T-cell (primary cell): ENCODE results near the gene MYO16. TPM values are rescaled to one million over a fixed set of nuclear protein-coding genes. Genes with fewer than 3 reads are reported as not detected.

Experiments used
- ATAC-seq, 4 experiments: fragments of 200-7000 bp in 3 of 4; fragments of 150-1000 bp in 1 of 4; cut with Tn5 transposase; replicated peaks in 1 of 4; 1 replicate in 3 of 4; 2 replicates in 1 of 4; pipeline ENCODE4 v1.10.0; 2021; ENCODE audit warnings: moderate library complexity in 3 of 4, mild to moderate bottlenecking in 2 of 4, moderate number of reproducible peaks in 1 of 4
- CTCF ChIA-PET, 2 donors: fragments of 300-600 bp; sonication (Branson Sonifier 250); formaldehyde crosslinking; loops; one replicate each; lab custom pipeline; 2022; ENCODE audit warnings: antibody characterized with exemption in 2 of 2; lab: Charles Lee
- POLR2A ChIA-PET, 2 donors: fragments of 300-600 bp; sonication (Branson Sonifier 250); formaldehyde crosslinking; loops; one replicate each; lab custom pipeline; 2022; ENCODE audit warnings: antibody characterized with exemption in 2 of 2; lab: Charles Lee
- DNase-seq, 35 experiments: peaks; one replicate each; pipeline versions ENCODE4 v3.0.0 to v3.0.0-alpha.2; 2013 to 2023
- H3K27ac ChIP-seq: one replicate; pipeline ENCODE4 v1.5.1; 2013; ENCODE audit warnings: low read length
- H3K27me3 ChIP-seq, 2 experiments: replicated peaks in 1 of 2; 1 replicate in 1 of 2; 2 replicates in 1 of 2; pipeline versions ENCODE4 v1.6.1 to v1.7.0; 2013; ENCODE audit warnings: low read length in 1 of 2, mixed read lengths in 1 of 2; ENCODE audit not compliant: control insufficient read depth in 2 of 2, insufficient read depth in 2 of 2; ENCODE audit errors: extremely low read depth in 1 of 2
- H3K36me3 ChIP-seq, 2 donors: 1 replicate in 1 of 2; 2 replicates in 1 of 2; pipeline versions ENCODE4 v1.6.1 to v1.7.0; 2013; ENCODE audit warnings: low read length in 1 of 2; ENCODE audit not compliant: control insufficient read depth in 2 of 2, insufficient read depth in 1 of 2; ENCODE audit errors: extremely low read depth in 1 of 2
- H3K4me1 ChIP-seq, 2 experiments: 1 replicate in 1 of 2; 2 replicates in 1 of 2; pipeline versions ENCODE4 v1.6.1 to v1.7.0; 2013; ENCODE audit warnings: low read length in 2 of 2, mixed read lengths in 1 of 2; ENCODE audit not compliant: insufficient read depth in 2 of 2, control insufficient read depth in 1 of 2; ENCODE audit errors: extremely low read depth in 1 of 2
- H3K4me3 ChIP-seq, 2 donors: 1 replicate in 1 of 2; 2 replicates in 1 of 2; pipeline versions ENCODE4 v1.5.1 to v1.7.0; 2013; ENCODE audit warnings: mild to moderate bottlenecking in 2 of 2, low read length in 1 of 2, moderate library complexity in 1 of 2; ENCODE audit not compliant: control insufficient read depth in 1 of 2; ENCODE audit errors: extremely low read depth in 1 of 2
- H3K9me3 ChIP-seq: 2 replicates; pipeline ENCODE4 v1.7.0; 2013
- H3K27ac Mint-ChIP-seq, 2 donors: one replicate each; pipeline ENCODE4 v1.8.0; 2020 to 2021; ENCODE audit warnings: mild to moderate bottlenecking in 2 of 2, mixed read lengths in 2 of 2
- H3K27me3 Mint-ChIP-seq, 2 donors: one replicate each; pipeline ENCODE4 v1.8.0; 2021 to 2022; ENCODE audit warnings: mixed read lengths in 2 of 2
- H3K36me3 Mint-ChIP-seq: one replicate; pipeline ENCODE4 v1.8.0; 2021; ENCODE audit warnings: mixed read lengths
- H3K4me1 Mint-ChIP-seq, 3 donors: one replicate each; pipeline ENCODE4 v1.8.0; 2020 to 2022; ENCODE audit warnings: mixed read lengths in 3 of 3, mild to moderate bottlenecking in 1 of 3
- H3K4me3 Mint-ChIP-seq, 3 donors: one replicate each; pipeline ENCODE4 v1.8.0; 2020 to 2022; ENCODE audit warnings: mild to moderate bottlenecking in 3 of 3, mixed read lengths in 3 of 3, moderate library complexity in 3 of 3
- H3K9me3 Mint-ChIP-seq, 3 donors: one replicate each; pipeline ENCODE4 v1.8.0; 2020 to 2022; ENCODE audit warnings: mixed read lengths in 3 of 3
- WGBS: methylation state at CpG from one replicate; pipeline ENCODE4 v1.1.5; 2013; ENCODE audit warnings: missing lambda C conversion rate; ENCODE audit not compliant: insufficient coverage; 5-methylcytosine and 5-hydroxymethylcytosine counted together
- total RNA-seq, 35 experiments: library from RNA in 6 of 35; stranded (reverse) in 6 of 35; fragments of 120-200 nt in 1 of 35; gene quantifications; one replicate each; pipeline versions ENCODE4 v1.2.1 to v1.2.4 and lab custom pipeline; 2013 to 2026

The MYO16 gene
- total RNA-seq, 5 donors from 2014 or later (not counting 1 experiment from before 2014, with no cell fraction given), result 0.20 to 2.0 (median 1.1) TPM

GRCh38 chr13:109207622-109208021 lies 578.2 kb downstream of the MYO16 start:
- Mint-ChIP-seq H3K27ac (no peak overlapping the region), H3K36me3 (no peaks in the 10 kb centered on the region), H3K9me3 (peaks cover 0 to 3% (median 0%) of the 10 kb centered on the region in 3 donors), H3K4me1 (no peaks in the 10 kb centered on the region), H3K4me3 (no peak overlapping the region), H3K27me3 (no peaks in the 10 kb centered on the region)
- CTCF ChIA-PET, result no interaction called here
- H3K4me1 ChIP-seq, result no peaks in the 10 kb centered on the region
- H3K27me3 ChIP-seq, result no peaks in the 10 kb centered on the region
- no peak overlapping the region for H3K4me3 ChIP-seq
- WGBS, result 94% methylated on average over 7 of the region's 12 CpGs
- POLR2A ChIA-PET, result no interaction called here
- no peak overlapping the region for H3K27ac ChIP-seq
- H3K36me3 ChIP-seq, result no peaks in the 10 kb centered on the region
- no peak for ATAC-seq
- DNase-seq, result no peak
- H3K9me3 ChIP-seq, result no peaks in the 10 kb centered on the region

- no peak overlapping the region for H3K27ac ChIP-seq
- H3K4me3 Mint-ChIP-seq, result no peak overlapping the region
- no peak overlapping the region for H3K4me3 ChIP-seq
- WGBS, result 79% methylated on average over 3 of the region's 5 CpGs
- H3K27me3 ChIP-seq, result no peaks in the 10 kb centered on the region
- H3K4me1 Mint-ChIP-seq, result no peaks in the 10 kb centered on the region
- no peaks in the 10 kb centered on the region for H3K36me3 Mint-ChIP-seq
- no peak for ATAC-seq
- DNase-seq, result no peak
- no peak overlapping the region for H3K27ac Mint-ChIP-seq
- CTCF ChIA-PET, result no interaction called here
- no peaks in the 10 kb centered on the region for H3K4me1 ChIP-seq
- POLR2A ChIA-PET, result no interaction called here
- H3K36me3 ChIP-seq, result no peaks in the 10 kb centered on the region
- no peaks in the 10 kb centered on the region for H3K9me3 ChIP-seq
- peaks cover 0 to 3% (median 0%) of the 10 kb centered on the region in 3 donors for H3K9me3 Mint-ChIP-seq
- H3K27me3 Mint-ChIP-seq, result no peaks in the 10 kb centered on the region
Measured at GRCh38 chr13:109208522-109208921, 579.1 kb downstream of the MYO16 start.

GRCh38 chr13:109209526-109209925 lies 580.1 kb downstream of the MYO16 start:
- Histone ChIP-seq H3K4me1 (no peaks in the 10 kb centered on the region), H3K27ac (no peak overlapping the region), H3K4me3 (no peak overlapping the region), H3K36me3 (no peaks in the 10 kb centered on the region), H3K27me3 (no peaks in the 10 kb centered on the region), H3K9me3 (no peaks in the 10 kb centered on the region)
- no CpG with 5 or more reads among the region's 2 CpGs for WGBS
- no peak for DNase-seq
- H3K9me3 Mint-ChIP-seq, result no peaks in the 10 kb centered on the region
- ATAC-seq, result no peak
- CTCF ChIA-PET, result no interaction called here
- no peaks in the 10 kb centered on the region for H3K27me3 Mint-ChIP-seq
- H3K27ac Mint-ChIP-seq, result no peak overlapping the region
- H3K36me3 Mint-ChIP-seq, result no peaks in the 10 kb centered on the region
- POLR2A ChIA-PET, result no interaction called here
- no peak overlapping the region for H3K4me3 Mint-ChIP-seq
- H3K4me1 Mint-ChIP-seq, result no peaks in the 10 kb centered on the region

GRCh38 chr13:109211616-109212015 lies 582.2 kb downstream of the MYO16 start:
- no peak overlapping the region for H3K27ac ChIP-seq
- H3K36me3 ChIP-seq, result no peaks in the 10 kb centered on the region
- no peaks in the 10 kb centered on the region for H3K9me3 ChIP-seq
- no peaks in the 10 kb centered on the region for H3K4me1 ChIP-seq
- no peaks in the 10 kb centered on the region for H3K4me1 Mint-ChIP-seq
- no peak overlapping the region for H3K4me3 ChIP-seq
- DNase-seq (no peak), ATAC-seq (no peak)
- POLR2A ChIA-PET, result no interaction called here
- H3K27me3 ChIP-seq, result no peaks in the 10 kb centered on the region
- no peaks in the 10 kb centered on the region for H3K9me3 Mint-ChIP-seq
- no peaks in the 10 kb centered on the region for H3K27me3 Mint-ChIP-seq
- no peaks in the 10 kb centered on the region for H3K36me3 Mint-ChIP-seq
- H3K4me3 Mint-ChIP-seq, result no peak overlapping the region
- H3K27ac Mint-ChIP-seq, result no peak overlapping the region
- CTCF ChIA-PET, result no interaction called here
- WGBS, result no CpG with 5 or more reads among the region's 2 CpGs

GRCh38 chr13:109212650-109213049 lies 583.2 kb downstream of the MYO16 start:
- Histone ChIP-seq H3K4me1 (no peaks in the 10 kb centered on the region), H3K9me3 (no peaks in the 10 kb centered on the region), H3K27me3 (no peaks in the 10 kb centered on the region), H3K36me3 (no peaks in the 10 kb centered on the region), H3K27ac (no peak overlapping the region), H3K4me3 (no peak overlapping the region)
- H3K4me3 Mint-ChIP-seq, result no peak overlapping the region
- no peak for ATAC-seq
- no peaks in the 10 kb centered on the region for H3K4me1 Mint-ChIP-seq
- DNase-seq, result no peak
- ChIA-PET POLR2A (no interaction called here), CTCF (no interaction called here)
- no peaks in the 10 kb centered on the region for H3K27me3 Mint-ChIP-seq
- 79% methylated on average over 4 of the region's 4 CpGs for WGBS
- no peaks in the 10 kb centered on the region for H3K36me3 Mint-ChIP-seq
- H3K27ac Mint-ChIP-seq, result no peak overlapping the region
- H3K9me3 Mint-ChIP-seq, result no peaks in the 10 kb centered on the region

GRCh38 chr13:109213714-109214113 lies 584.3 kb downstream of the MYO16 start:
- Histone ChIP-seq H3K27me3 (no peaks in the 10 kb centered on the region), H3K27ac (no peak overlapping the region), H3K36me3 (no peaks in the 10 kb centered on the region), H3K4me1 (no peaks in the 10 kb centered on the region), H3K4me3 (no peak overlapping the region), H3K9me3 (no peaks in the 10 kb centered on the region)
- Mint-ChIP-seq H3K36me3 (no peaks in the 10 kb centered on the region), H3K27ac (no peak overlapping the region), H3K4me1 (no peaks in the 10 kb centered on the region), H3K9me3 (no peaks in the 10 kb centered on the region), H3K27me3 (no peaks in the 10 kb centered on the region), H3K4me3 (no peak overlapping the region)
- POLR2A ChIA-PET, result no interaction called here
- 72% methylated on average over 5 of the region's 5 CpGs for WGBS
- CTCF ChIA-PET, result no interaction called here
- ATAC-seq (no peak), DNase-seq (no peak)

- Histone ChIP-seq H3K36me3 (no peaks in the 10 kb centered on the region), H3K27me3 (no peaks in the 10 kb centered on the region), H3K4me1 (no peaks in the 10 kb centered on the region), H3K27ac (no peak overlapping the region), H3K9me3 (no peaks in the 10 kb centered on the region), H3K4me3 (no peak overlapping the region)
- 80% methylated on average over 1 of the region's 2 CpGs for WGBS
- ATAC-seq, result no peak
- Mint-ChIP-seq H3K27me3 (no peaks in the 10 kb centered on the region), H3K9me3 (peaks cover 0 to 3% (median 0%) of the 10 kb centered on the region in 3 donors), H3K4me1 (no peaks in the 10 kb centered on the region), H3K4me3 (no peak overlapping the region), H3K27ac (no peak overlapping the region), H3K36me3 (no peaks in the 10 kb centered on the region)
- CTCF ChIA-PET, result no interaction called here
- POLR2A ChIA-PET, result no interaction called here
- no peak for DNase-seq
Measured at GRCh38 chr13:109214393-109214792, 585.0 kb downstream of the MYO16 start.
